ENCODE measurements around the gene TPSD1.

- TF ChIP-seq SIN3A (IDR thresholded peaks at IDR 0.05; ENCODE audit: borderline replicate concordance, insufficient read depth, low read depth, low read length) (no peak), CTCF (IDR thresholded peaks at IDR 0.05) (no peak), REST (IDR thresholded peaks at IDR 0.05; ENCODE audit: insufficient read depth in 1 of 2, low read depth in 2 of 2, low read length in 1 of 2) (no peak), POLR2AphosphoS5 (IDR thresholded peaks at IDR 0.05; ENCODE audit: low read depth, low read length) (no peak)
Measured at GRCh38 chr16:1215574-1216295, 40.1 kb upstream of the TPSD1 start.

Measured in Panc1 (cell line).